Activated CD4-positive, CD25-positive, alpha-beta regulatory T cell (primary cell): Measurements from ENCODE around the gene RFX3.
A peak's percentile ranks its signal among the peaks of the same experiment; 100 is the strongest.

Experiments used
- DNase-seq, 4 experiments: peaks; one replicate each; lab custom pipeline; 2025; lab: John Stamatoyannopoulos, UW

RFX3 gene

DNA sequence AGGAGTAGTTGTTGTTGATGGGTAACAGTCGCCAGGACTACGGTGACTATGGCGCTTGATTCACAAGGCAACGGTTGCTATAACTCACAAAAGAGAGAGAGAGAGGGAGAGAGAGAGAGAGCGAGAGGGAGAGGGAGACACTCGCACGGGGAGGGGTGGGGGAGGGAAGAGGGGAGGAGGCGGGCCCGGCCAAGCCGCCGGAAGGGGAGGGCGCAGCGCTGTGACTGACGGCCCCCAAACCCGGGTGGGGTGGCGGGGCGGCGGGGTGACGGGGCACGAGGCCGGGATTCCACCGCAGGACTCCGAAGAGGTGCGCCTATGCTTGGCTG, at the start of gene RFX3:
Gene RFX3, minus strand, starts transcription at position 166 of the 329 bp plus-strand sequence. CDS start 130,413 bp downstream, outside the sequence.
- DNase-seq, result peak; percentile 87 to 91 (median 88)

DNA sequence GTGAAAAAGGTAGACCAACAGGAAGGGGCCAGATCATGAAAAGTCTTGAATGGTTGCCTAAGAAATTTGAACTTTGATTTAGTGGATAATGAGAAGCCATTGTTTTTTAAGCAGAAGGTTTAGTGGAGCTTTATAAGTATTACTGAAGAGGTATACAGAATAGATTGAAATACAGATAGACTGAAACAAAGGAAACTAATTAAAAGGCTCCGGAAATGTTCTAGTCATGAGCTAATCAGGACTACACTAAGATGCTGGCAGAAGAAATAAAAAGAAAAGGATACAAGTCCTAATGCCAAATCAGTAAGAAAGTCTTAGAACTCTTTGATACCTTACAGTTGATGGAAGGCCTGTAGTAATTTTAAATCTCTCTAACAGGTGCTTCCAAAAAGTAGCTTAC, 45.7 kb upstream of the RFX3 start:
- no peak for DNase-seq

DNA sequence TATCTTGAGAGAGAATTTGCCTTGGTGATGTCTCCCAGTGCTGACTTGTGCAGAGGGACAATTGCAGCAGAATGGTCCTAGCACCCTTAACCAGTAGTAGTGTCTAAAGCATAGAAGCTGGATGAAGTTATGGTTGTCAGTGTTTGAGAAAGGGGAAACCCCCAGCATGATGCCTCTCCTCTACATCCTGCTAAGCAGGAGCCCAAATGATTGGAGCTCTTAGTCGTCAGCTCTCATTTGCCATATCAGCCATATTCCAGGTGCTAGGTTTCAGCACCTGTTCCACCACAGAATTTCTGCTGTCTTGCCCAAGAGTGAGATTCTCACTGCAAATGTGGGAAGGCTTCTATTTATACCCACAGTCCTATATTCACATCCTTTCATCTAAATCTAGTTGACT, 43.7 kb upstream of the RFX3 start:
- DNase-seq, result no peak

DNA sequence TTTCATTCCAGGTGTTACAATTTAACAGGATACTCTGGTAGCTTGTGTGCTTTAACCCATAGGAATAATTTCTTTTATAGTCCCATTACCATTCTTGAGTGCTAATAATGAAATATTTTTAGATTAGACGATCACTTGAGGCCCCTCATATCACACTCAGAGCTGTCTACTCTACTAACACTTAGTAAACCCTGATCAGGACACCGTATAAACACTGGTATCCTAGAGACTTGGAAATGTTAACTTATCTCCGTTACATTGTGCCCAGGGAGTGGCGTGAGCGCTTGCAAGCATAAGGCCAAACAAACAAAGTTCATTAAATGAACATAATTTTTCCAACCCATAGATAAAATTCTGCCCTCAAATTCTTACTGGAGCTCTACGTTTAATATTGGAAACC, 42.2 kb upstream of the RFX3 start:
- no peak for DNase-seq

DNA sequence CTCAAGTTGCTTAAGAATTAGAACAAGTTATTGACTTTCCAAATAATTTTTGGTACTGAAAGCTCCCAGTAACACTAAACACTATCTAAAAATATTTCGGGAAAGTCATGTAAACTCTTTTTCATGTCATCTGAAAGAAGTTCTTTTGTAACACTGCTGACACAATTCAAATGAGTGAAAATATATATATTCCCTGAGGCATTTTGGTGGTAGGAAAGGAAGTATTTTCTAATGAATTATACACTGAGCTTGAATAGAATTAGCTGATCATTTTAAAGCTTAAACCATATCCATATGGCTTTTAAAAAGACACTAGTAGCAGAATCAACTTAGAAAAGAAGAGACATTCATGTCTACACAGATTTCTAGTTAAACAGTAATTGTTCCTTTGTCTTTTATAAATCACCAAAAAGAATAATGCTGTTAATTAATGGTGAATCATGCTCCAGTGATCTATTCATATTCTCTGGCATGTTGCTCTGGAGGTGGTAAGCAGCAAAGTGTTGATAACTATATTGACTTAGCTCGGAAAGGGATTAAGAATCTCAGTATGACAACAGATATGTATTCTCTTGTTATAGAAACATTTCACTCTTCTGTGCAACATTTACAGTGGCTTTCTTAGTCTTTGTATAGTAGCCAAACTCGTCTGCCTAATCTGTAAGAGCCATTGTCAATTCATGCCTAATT, 27.4 kb upstream of the RFX3 start:
- no peak for DNase-seq

DNA sequence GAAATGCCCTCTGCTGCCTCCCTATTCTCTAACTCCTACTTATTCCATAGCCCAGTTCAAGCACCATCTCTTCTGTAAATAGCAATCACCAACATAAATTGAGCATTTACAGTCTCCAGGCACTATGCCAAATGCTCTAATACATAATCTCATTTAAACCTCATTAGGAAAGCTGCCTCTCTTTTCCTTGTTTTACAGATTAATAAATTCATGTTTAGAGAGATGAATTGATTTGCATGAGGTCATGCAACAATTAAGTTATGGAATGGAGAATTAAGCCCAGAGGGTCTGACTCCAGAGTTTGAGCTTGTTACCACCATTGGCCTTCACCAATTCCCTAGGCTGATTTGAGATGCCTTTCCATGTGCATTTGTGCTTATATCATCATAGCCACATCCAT, 23.4 kb upstream of the RFX3 start:
- no peak for DNase-seq

DNA sequence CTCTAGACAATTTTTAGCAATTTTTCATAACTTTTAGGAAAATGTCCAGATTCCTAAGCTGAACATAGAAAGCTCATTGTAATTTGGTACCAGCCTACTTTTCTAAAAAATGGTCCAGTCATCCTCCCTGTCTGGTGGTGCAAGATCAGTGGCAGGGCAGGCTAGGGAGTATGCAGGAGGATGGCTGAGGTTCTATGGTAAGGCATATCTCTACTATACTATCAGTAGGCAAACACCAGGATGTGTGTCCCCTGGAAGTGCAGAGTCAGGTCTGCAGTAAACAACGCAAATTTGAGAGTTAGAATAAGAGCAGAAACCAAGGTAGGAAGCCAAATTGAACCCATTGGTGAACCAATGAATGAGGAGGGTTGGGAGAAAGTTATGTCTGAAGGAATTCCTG, 22.8 kb upstream of the RFX3 start:
- no peak for DNase-seq

DNA sequence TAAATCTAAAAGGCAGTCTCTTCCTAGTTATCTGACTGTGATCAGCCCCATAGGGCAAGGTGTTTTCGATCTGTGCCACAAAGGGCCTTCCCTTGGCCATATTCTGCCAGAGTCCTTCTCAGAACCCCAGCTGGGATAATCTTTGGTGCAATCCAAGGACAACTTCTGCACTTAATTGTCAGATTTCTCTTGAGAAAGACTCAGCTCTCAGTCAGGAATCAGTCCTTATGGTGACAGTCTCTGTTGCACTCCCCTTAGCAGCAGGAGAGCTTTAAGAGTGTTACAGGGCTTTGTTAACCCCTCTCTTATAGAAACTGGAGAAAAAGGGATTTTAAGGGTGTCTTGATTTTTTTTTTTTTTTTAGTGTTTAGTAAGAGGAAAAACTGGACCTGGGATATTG, 15.4 kb upstream of the RFX3 start:
- no peak for DNase-seq

DNA sequence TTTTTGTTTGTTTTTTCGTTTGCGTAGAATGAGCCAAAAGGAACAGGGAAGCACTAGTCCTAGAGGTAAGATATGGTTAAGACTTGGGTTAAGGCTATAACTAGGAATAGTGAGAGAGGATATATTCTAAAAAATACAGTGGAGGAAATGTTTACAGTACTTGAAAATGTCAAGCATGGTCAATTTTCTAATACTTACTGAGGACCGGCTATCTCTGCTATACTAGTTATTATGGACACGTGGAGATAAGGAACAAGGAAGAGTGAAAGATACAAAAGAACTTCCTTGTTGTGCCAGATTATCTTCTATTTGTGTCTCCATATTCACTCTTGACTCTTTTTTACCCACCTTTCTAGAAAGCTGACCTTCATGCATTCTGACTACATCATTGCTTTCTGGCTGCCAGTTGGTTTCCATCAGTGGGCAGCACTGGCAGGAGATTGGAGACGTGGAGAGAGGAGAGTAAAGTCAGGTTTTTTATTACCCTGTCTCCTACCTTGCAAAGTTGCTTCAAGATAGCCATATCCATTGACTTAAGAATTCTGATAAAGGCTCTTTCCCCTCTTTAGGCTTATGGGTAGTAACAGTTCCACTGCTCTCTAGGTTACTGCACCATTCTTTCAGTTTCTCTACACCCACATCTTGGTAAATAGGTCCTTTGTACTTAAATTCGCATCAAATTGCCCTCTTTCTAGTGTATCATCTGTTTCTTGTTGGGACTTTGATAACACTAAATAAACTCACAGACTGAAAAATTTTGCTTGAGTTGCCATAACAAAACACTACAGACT, 9.0 kb upstream of the RFX3 start:
- no peak for DNase-seq

DNA sequence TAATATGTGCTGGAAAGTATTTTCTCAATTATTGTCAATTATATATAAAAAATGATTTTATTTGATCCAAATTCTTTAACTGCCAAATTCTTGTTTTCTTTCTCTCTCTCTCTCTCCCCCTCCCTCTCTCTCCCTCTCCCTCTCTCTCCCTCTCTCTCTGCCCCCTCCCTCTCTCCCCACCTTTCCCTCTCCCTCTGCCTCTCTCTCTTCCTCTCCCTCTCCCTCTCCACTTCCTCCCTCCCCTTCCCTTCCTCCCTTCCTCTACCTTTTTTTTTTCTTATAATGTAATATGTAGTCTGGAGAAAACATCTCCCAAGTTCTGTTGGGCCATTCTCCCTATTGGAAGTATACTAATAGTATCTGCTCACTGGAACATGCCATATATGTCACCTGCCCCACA, 6.4 kb upstream of the RFX3 start:
- DNase-seq, result no peak

DNA sequence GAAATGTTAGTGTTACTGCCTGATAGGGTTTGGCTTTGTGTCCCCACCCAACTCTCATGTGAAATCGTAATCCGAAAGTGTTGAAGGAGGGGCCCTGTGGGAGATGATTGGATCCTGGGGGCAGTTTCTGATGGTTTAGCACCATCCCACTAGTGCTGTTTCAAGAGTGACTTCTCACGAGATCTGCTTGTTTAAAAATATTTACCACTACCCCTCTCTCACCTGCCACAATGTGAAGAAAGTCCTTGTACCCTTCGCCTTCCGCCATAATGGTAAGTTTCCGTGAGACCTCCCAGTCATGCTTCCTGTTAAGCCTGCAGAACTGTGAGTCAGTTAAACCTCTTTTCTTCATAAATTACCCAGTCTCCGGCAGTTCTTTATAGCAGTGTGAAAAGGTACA, 2.6 kb upstream of the RFX3 start:
- peak in 3 of 4 experiments; percentile 2 to 22 (median 10) for DNase-seq

DNA sequence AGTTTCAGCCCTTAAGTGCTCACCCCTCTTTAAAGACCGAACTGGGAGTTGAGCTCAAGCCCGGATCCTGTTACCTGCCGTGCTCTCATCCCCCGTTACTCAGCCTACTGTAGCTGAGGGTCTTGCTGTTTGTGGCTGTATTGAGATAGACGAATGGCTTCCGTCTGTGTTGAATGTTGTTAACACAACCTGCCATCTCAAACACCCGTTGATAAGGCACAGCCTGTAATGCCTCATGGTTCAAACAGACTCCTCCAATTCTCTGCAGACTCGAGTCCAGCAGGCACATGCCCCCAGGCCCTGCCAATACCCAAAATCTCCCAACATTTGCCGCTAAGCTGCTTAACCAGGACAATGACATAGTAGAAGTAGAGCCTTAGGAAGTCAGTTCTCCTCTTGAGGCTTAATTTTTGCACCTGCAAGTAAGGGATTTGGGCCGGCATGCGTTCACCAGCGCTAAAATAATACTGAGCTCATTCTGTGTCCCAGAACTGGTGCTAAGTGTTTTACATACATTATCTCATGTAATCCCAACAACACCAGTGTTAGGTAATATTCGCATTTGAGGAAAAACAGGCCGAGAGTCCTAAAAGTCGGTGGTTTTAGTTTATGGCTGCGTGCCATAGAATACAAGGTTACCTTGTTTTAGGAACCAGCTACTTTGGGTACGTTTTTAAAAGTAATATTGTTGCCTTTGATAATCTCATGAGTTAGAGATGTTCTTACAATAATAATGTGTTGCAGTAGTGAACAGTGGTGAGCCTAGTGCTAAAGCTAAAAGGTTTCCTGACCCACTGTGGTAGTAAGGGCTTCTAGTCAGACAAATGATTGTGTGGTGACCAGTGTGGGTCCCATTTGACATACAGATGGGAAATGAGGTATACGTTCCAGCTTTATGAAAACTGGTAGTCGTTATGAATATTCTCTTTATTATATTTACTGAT, 1.5 kb upstream of the RFX3 start:
- DNase-seq, result no peak

DNA sequence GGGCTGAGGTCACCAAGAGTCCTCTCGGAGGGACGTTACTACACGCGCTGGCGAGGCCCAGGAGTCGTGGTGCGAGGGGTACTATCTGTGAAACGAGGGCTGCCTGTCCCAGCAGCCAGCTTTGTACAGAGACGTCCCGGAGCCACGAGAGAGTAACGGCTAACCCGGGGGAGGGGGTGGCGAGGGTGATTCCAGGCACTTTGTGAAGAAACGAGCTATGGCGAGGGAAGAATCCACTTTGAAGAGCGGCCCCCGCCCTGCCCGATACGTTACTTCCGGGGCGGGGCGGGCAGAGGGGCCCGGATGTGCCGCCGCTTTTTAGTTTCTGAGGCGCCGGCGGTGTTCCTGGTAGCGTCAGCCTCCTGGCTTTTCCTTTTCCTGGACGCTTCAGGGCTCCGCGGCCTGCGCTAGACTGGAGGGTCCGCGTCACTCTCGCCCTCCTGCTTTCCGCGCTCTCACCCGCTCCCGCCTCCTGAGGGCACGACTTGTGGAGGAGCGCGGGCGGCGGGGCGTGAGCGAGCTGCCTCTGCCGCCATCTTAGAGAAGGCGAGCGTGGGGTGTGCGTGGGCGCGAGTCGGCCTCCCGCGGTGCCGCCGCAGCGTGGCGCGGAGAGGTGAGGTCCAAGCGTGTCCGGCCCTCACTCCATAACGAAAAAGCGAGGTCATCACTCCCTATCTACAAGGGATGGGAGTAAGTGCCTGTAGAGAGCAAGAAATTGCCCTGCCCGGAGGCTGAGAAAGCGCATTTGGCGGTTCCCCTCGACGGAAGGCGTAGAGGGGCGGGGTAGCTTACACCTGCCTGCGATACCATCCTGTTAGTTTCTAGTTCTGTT, 580 bp upstream of the RFX3 start:
- peak; percentile 82 to 88 (median 84) for DNase-seq

DNA sequence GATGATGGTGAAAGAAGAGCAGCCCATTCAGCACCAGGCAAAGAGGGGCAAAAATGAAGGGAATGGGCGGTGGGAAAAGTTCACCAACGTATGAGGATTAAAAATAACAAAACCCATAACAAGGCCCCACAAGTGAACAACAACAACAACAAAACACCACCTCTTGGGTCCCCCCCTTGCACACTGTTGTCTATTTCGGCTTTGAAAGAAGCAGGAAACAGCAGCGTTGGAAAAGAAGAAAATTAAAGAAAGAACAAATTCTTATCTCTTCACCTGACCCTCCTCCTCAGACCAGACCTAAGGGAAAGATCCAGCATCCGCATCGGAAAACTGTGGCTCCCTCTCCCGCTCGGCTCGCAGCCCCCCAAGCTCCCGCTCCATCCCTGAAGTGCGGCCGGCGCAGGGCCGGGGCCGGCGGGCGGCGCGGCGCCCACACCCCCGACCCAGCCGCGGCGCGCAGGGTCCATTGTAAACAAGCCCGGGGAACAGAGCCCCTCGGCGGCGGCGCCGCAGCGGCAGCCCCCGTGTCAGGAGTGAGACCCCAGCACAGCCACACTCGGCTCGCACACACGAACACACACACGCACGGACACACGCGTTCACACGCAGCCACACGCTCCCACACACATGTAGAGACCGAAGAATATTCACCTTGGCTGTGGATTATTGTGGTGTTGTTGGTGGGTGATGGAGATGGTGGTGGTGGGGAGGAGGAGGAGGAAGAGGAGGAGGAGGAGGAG, 535 bp downstream of the RFX3 start:
- DNase-seq, result no peak

DNA sequence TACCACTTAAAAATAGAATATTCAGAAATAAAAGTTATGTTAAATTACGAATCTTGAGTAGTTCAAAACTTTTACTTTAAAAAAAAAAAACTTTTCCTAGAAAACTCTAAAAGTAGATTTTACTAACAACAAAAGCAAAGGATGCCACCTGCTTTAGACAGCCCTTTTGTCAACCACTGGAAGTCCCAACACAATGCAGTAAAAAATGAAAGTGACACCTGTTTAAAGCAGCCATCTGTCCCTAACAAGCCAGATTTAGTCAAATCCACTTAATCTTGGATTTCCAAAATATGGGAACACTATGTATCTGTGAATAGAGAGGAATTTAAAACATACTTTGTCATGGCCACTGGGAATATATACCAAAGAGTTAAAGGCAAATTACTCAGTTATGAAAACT, 3.8 kb downstream of the RFX3 start:
- DNase-seq, result no peak

DNA sequence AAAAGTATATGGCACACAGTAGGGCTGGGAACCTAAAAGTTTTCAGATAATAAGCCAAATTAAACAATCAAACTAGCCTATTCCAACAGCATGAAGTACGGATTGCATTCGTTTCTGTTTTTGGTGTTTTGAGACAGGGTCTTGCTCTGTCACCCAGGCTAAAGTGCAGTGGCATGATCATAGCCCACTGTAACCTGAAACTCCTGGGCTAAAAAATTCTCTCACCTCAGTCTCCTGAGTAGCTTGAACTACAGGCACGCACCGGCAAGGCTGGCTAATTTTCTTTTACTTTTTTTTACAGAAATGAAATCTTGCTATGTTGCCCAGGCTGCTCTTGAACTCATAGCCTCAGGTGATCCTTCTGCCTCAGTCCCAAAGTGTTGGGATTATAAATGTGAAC, 5.2 kb downstream of the RFX3 start:
- no peak for DNase-seq

DNA sequence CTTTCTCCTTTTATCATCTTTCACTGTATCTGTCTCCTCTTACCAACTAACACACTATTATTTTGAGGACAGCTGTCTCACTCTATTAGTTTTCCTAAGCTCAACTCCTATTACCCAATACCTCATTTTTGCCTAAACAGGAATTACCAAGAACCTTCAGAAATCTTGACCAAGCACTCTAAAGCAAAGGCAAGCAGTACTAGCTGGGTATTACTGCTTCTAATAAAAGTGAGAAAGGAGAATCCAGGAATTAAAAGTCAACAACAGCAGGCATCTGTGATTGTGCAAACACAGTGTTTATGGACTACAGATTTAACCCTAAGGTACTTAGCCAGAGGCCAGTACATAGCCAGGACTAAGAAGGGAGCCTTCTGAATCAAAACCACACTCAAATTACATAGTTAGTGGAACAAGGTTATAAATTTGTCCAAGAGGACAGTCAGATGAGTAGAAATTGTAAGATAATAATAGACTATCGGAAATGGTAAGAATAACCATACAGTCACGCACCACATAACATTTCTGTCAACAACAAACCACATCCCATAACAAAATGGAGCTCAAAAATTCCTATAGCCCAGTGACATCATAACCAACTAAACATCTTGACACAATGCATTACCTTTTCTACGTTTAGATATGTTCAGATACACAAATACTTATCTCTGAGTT, 8.3 kb downstream of the RFX3 start:
- DNase-seq, result no peak

DNA sequence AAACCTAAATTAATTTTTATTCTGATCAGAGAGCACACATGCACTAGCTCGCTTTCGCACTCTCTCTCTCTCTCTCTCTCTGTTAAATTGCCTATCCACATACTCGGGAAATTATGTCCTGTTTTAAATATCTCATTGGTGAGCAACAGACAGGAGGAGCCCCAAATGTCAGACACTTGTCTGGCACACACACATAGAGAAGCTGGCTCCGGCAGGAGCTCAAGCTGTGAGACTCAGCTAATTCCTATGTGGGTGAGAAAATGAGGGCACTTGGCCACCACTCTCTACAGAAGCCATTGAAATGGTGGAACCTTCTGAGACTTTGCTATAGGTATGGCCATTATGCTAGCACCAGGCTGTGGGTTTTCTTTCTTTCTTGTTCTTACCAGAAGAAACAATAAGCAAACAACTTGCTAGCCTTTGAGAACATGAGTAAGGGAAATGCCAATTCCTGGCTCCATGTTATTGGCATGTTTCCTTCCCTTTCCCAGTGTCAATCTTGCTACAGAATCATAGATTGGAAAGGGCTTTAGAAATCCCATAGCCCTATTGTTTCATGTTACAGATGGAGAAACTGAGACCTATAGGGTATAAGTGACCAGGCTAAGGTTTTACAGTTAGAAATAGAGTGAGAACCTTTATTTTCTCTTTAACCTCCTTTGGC, 9.0 kb downstream of the RFX3 start:
- DNase-seq, result no peak

DNA sequence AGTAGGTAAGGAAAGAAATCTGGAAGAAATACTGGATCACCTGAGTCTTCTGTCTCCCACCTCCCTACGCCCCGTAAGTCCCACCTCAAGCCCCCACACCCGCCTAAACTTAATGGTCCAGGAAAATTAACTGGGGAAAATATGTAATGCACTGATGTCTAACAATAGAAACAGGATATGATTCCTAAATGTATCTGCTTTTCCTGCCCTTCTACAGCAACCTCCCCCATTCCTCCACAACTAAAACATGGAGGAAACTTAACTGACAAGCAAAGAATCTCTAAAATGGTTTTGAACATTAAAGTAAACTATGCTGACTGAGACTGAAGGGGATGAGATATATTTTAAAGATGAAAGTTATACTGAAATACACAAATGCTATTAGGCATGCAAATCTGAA, 10.4 kb downstream of the RFX3 start:
- no peak for DNase-seq

DNA sequence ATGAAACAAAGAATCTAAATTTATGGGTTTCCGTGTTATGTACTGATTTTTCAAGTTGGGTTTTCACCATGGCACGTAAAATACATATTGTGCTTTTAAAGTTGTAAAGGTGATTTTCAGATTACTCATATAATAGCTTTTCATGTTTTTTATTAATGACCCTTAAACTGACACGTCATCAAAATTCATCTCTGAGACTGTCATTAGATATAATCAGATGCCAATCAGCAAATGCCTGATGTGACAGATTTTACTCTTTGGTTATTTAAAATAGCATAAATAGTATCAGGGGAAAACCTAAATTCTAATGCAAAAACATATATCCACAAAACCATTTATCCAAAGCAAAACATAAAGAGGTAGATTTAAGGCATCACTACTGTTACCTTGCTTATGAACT, 11.0 kb downstream of the RFX3 start:
- DNase-seq, result no peak
